H9 (cell line): Measurements from ENCODE around the gene SYT7. TPM values are rescaled to one million over a fixed set of nuclear protein-coding genes. Genes with fewer than 3 reads are reported as not detected.

Source experiments
- DNase-seq: peaks from one replicate; pipeline ENCODE4 v3.0.0-alpha.2; 2017
- H2AFZ ChIP-seq: one replicate; pipeline ENCODE4 v1.6.1; 2013; ENCODE audit warnings: mild to moderate bottlenecking, low read length, control low read depth, moderate library complexity
- H2AK5ac ChIP-seq: 2 replicates; pipeline ENCODE4 v1.6.1; 2013; ENCODE audit warnings: low read length, control low read depth, mixed read lengths; ENCODE audit not compliant: insufficient read length
- H2BK120ac ChIP-seq: one replicate; pipeline ENCODE4 v1.6.1; 2013; ENCODE audit warnings: low read depth, mild to moderate bottlenecking, low read length, control low read depth, inconsistent platforms; ENCODE audit not compliant: poor library complexity, severe bottlenecking
- H2BK12ac ChIP-seq: 2 replicates; pipeline ENCODE4 v1.6.1; 2013; ENCODE audit warnings: low read length, control low read depth, mixed read lengths, low read depth; ENCODE audit not compliant: insufficient read length
- H2BK15ac ChIP-seq: 2 replicates; pipeline ENCODE4 v1.6.1; 2013; ENCODE audit warnings: low read depth, low read length, control low read depth
- H2BK20ac ChIP-seq: one replicate; pipeline ENCODE4 v1.6.1; 2013; ENCODE audit warnings: low read depth, mild to moderate bottlenecking, low read length, control low read depth, inconsistent platforms; ENCODE audit not compliant: poor library complexity, severe bottlenecking
- H2BK5ac ChIP-seq: 2 replicates; pipeline ENCODE4 v1.6.1; 2013; ENCODE audit warnings: low read length, control low read depth, mixed read lengths; ENCODE audit not compliant: insufficient read length
- H3K14ac ChIP-seq: 2 replicates; pipeline ENCODE4 v1.6.1; 2013; ENCODE audit warnings: low read length, control low read depth; ENCODE audit not compliant: insufficient read depth
- H3K18ac ChIP-seq: 2 replicates; pipeline ENCODE4 v1.6.1; 2013; ENCODE audit warnings: low read depth, mild to moderate bottlenecking, mixed read lengths, low read length, control low read depth; ENCODE audit not compliant: insufficient read length
- H3K23ac ChIP-seq: 2 replicates; pipeline ENCODE4 v1.6.1; 2013; ENCODE audit warnings: low read length, control low read depth, mixed read lengths, low read depth; ENCODE audit not compliant: insufficient read length
- H3K23me2 ChIP-seq: 2 replicates; pipeline ENCODE4 v1.6.1; 2013; ENCODE audit warnings: low read depth, mild to moderate bottlenecking, mixed read lengths, low read length, control low read depth; ENCODE audit not compliant: insufficient read length, poor library complexity, severe bottlenecking
- H3K27ac ChIP-seq: 2 replicates; pipeline ENCODE4 v1.5.1; 2013; ENCODE audit warnings: low read length, control low read depth, mixed read lengths, low read depth; ENCODE audit not compliant: insufficient read length
- H3K27me3 ChIP-seq: 2 replicates; pipeline ENCODE4 v1.6.1; 2013; ENCODE audit warnings: low read length, control low read depth, inconsistent platforms; ENCODE audit not compliant: insufficient read depth
- H3K4ac ChIP-seq: 2 replicates; pipeline ENCODE4 v1.6.1; 2013; ENCODE audit warnings: low read depth, mild to moderate bottlenecking, control low read depth, inconsistent platforms, low read length, moderate library complexity
- H3K4me1 ChIP-seq: 2 replicates; pipeline ENCODE4 v1.6.1; 2013; ENCODE audit warnings: low read length, control low read depth, inconsistent platforms; ENCODE audit not compliant: insufficient read depth
- H3K4me2 ChIP-seq: 2 replicates; pipeline ENCODE4 v1.6.1; 2013; ENCODE audit warnings: low read length, control low read depth, mixed read lengths; ENCODE audit not compliant: insufficient read length, insufficient read depth
- H3K56ac ChIP-seq: 2 replicates; pipeline ENCODE4 v1.6.1; 2013; ENCODE audit warnings: low read depth, mild to moderate bottlenecking, mixed read lengths, low read length, control low read depth; ENCODE audit not compliant: insufficient read length
- H3K79me1 ChIP-seq: 2 replicates; pipeline ENCODE4 v1.6.1; 2013; ENCODE audit warnings: low read depth, mild to moderate bottlenecking, moderate library complexity, low read length, control low read depth, inconsistent platforms; ENCODE audit not compliant: insufficient read depth, poor library complexity, severe bottlenecking
- H3K79me2 ChIP-seq: 2 replicates; pipeline ENCODE4 v1.6.1; 2013; ENCODE audit warnings: low read length, control low read depth, inconsistent platforms; ENCODE audit not compliant: insufficient read depth
- H3K9ac ChIP-seq: 2 replicates; pipeline ENCODE4 v1.6.1; 2013; ENCODE audit warnings: low read length, control low read depth, mixed read lengths; ENCODE audit not compliant: insufficient read length; ENCODE audit errors: extremely low read depth
- H3K9me3 ChIP-seq: one replicate; pipeline ENCODE4 v1.6.1; 2013; ENCODE audit warnings: low read depth, low read length, inconsistent platforms; ENCODE audit not compliant: control insufficient read depth
- H3T11ph ChIP-seq: one replicate; pipeline ENCODE4 v1.6.1; 2013; ENCODE audit warnings: mild to moderate bottlenecking, low read length, control low read depth, inconsistent platforms
- H4K20me1 ChIP-seq: one replicate; pipeline ENCODE4 v1.6.1; 2013; ENCODE audit not compliant: control insufficient read depth, insufficient read length, insufficient read depth
- H4K5ac ChIP-seq: 2 replicates; pipeline ENCODE4 v1.6.1; 2013; ENCODE audit warnings: low read depth, mild to moderate bottlenecking, mixed read lengths, low read length, control low read depth; ENCODE audit not compliant: insufficient read length
- H4K8ac ChIP-seq: replicated peaks from 2 replicates; pipeline ENCODE4 v1.6.1; 2013; ENCODE audit warnings: low read length, control low read depth, mixed read lengths, low read depth; ENCODE audit not compliant: insufficient read length
- H4K91ac ChIP-seq: 2 replicates; pipeline ENCODE4 v1.6.1; 2013; ENCODE audit warnings: low read depth, mild to moderate bottlenecking, moderate library complexity, mixed read lengths, low read length, control low read depth; ENCODE audit not compliant: insufficient read length
- H3K27ac Mint-ChIP-seq, 3 experiments: 2 replicates in 2 of 3; 3 replicates in 1 of 3; pipeline ENCODE4 v1.8.0; 2020 to 2021; ENCODE audit warnings: mixed read lengths in 3 of 3, mild to moderate bottlenecking in 1 of 3, moderate library complexity in 1 of 3
- H3K27me3 Mint-ChIP-seq: 2 replicates; pipeline ENCODE4 v1.8.0; 2021; ENCODE audit warnings: low read depth, mild to moderate bottlenecking, moderate library complexity, mixed read lengths
- H3K36me3 Mint-ChIP-seq, 3 experiments: 2 replicates in 2 of 3; 3 replicates in 1 of 3; pipeline ENCODE4 v1.8.0; 2020 to 2021; ENCODE audit warnings: low read depth in 3 of 3, mixed read lengths in 3 of 3; ENCODE audit not compliant: insufficient read depth in 1 of 3
- H3K4me1 Mint-ChIP-seq, 2 experiments: 2 replicates each; pipeline ENCODE4 v1.8.0; 2020; ENCODE audit warnings: mixed read lengths in 2 of 2
- H3K4me3 Mint-ChIP-seq, 2 experiments: 2 replicates in 1 of 2; 3 replicates in 1 of 2; pipeline ENCODE4 v1.8.0; 2020 to 2021; ENCODE audit warnings: mild to moderate bottlenecking in 2 of 2, mixed read lengths in 2 of 2, moderate library complexity in 1 of 2
- H3K9me3 Mint-ChIP-seq, 2 experiments: 2 replicates in 1 of 2; 3 replicates in 1 of 2; pipeline ENCODE4 v1.8.0; 2020; ENCODE audit warnings: mild to moderate bottlenecking in 2 of 2, mixed read lengths in 2 of 2, moderate library complexity in 1 of 2
- CTCF ChIP-seq: fragments of 200-600 bp; sonication (generic); conservative IDR thresholded peaks from 3 replicates; pipeline ENCODE4 v1.8.0; 2021; ENCODE audit warnings: antibody characterized with exemption, mild to moderate bottlenecking
- WGBS: extraction: QIAGEN DNeasy Blood & Tissue Kit; methylation state at CpG from one replicate; pipeline ENCODE4 v1.1.7; 2013; ENCODE audit warnings: missing lambda C conversion rate, low lambda C conversion rate, mixed read lengths; ENCODE audit not compliant: insufficient read length; ENCODE audit errors: extremely low coverage; 5-methylcytosine and 5-hydroxymethylcytosine counted together
- total RNA-seq: library from RNA; stranded (reverse); gene quantifications from 2 replicates; pipeline ENCODE4 v1.2.1, GENCODE V29; 2021

SYT7 gene
- total RNA-seq, 1 experiment from 2014 or later, result 8.8 TPM

GRCh38 chr11:61484541-61484940 lies 96.3 kb downstream of the SYT7 start:
- no peak overlapping the region for H3K4me2 ChIP-seq
- Mint-ChIP-seq H3K27me3 (peaks cover 24% of the 10 kb centered on the region), H3K9me3 (no peaks in the 10 kb centered on the region; a peak in 1 of 5 replicates), H3K36me3 (peaks cover 3 to 5% (median 4%) of the 10 kb centered on the region in 3 experiments; a peak in 5 of 7 replicates), H3K4me3 (no peak overlapping the region), H3K27ac (peak overlapping the region in 1 of 3 experiments; percentile 76; a peak in 1 of 7 replicates), H3K4me1 (peaks cover 32 to 49% of the 10 kb centered on the region in 2 experiments)
- no peaks in the 10 kb centered on the region for H3K9me3 ChIP-seq
- H3K23ac ChIP-seq, result no peak overlapping the region
- no peak for TF ChIP-seq CTCF
- H2BK15ac ChIP-seq, result no peak overlapping the region
- peak overlapping the region; percentile 23; the same call in 1 of the 2 replicates for H3K14ac ChIP-seq
- no CpG with 5 or more reads among the region's 11 CpGs for WGBS
- H3K4me1 ChIP-seq, result no peaks in the 10 kb centered on the region
- no peak overlapping the region for H2AK5ac ChIP-seq
- H4K20me1 ChIP-seq, result peaks cover 4% of the 10 kb centered on the region
- no peak overlapping the region for H4K8ac ChIP-seq
- no peak overlapping the region for H3T11ph ChIP-seq
- no peak for DNase-seq
- no peak overlapping the region for H3K18ac ChIP-seq
- H2BK20ac ChIP-seq, result no peak overlapping the region
- H3K27me3 ChIP-seq, result no peaks in the 10 kb centered on the region
- H3K9ac ChIP-seq, result peak overlapping the region; percentile 6
- H3K56ac ChIP-seq, result no peak overlapping the region
- H2AFZ ChIP-seq, result no peak overlapping the region
- no peak overlapping the region for H2BK120ac ChIP-seq
- H2BK5ac ChIP-seq, result no peak overlapping the region
- no peaks in the 10 kb centered on the region for H3K23me2 ChIP-seq
- H3K79me1 ChIP-seq, result no peaks in the 10 kb centered on the region
- H4K5ac ChIP-seq, result no peak overlapping the region
- H4K91ac ChIP-seq, result no peak overlapping the region
- H3K27ac ChIP-seq, result no peak overlapping the region
- H2BK12ac ChIP-seq, result no peak overlapping the region
- H3K79me2 ChIP-seq, result no peaks in the 10 kb centered on the region
- no peak overlapping the region for H3K4ac ChIP-seq
